Heart left ventricle (tissue), 13 donors: Measurements from ENCODE around the gene MYBPC2.
"Not testable (repeated sequence)": the region's sequence is repeated elsewhere in the genome, so short reads cannot be mapped to it uniquely, and the experiment has no call there.

ENCODE experiments used
- POLR2A ChIP-seq, 2 donors: fragments of 450-650 bp; IDR thresholded peaks; one replicate each; pipeline ENCODE4 v1.6.1; 2017; ENCODE audit warnings: antibody characterized with exemption in 2 of 2, mild to moderate bottlenecking in 2 of 2, moderate library complexity in 2 of 2
- TF ChIP-seq, protein P1 (sequence below), 12 donors: fragments of 200-600 bp; sonication (generic) in 4 of 12; IDR thresholded peaks; one replicate each; pipeline versions ENCODE4 v1.5.0 to v1.8.0; 2018 to 2022; ENCODE audit warnings: antibody characterized with exemption in 12 of 12, mild to moderate bottlenecking in 5 of 12
- donor health status: ischemic (EF 13 %, LVEDD 7.1; RV severe dilation, severe dysfunction).
- donor health status: DM: no; HTN: yes; CAD: no.
- donor health status: DM: no; HTN: no; CAD: no.
- donor health status: ischemic (EF 25% LVEDD 6.9; RV normal size, moderate dysfunction).
- donor health status: ischemic (EF 25% LVEDD 5.7; RV mildly dilated, moderate dysfunction).
- donor health status: ischemic (EF 35%, LVEDD 5.7; RV mildly dilated, moderate dysfunction).
- donor health status: nonischemic (EF 11% LVEDD 7.7; RV severe dilation, severe dysfunction).
- donor health status: DM: yes; HTN: yes; CAD: no.
- donor health status: PGD.
- donor health status: ischemic (EF 29% LVEDD 5.4; RV normal size, mild dysfunction).
- donor health status: nonischemic (EF 23%, LVEDD 6.1; RV moderate dilation, normal function).

DNA sequence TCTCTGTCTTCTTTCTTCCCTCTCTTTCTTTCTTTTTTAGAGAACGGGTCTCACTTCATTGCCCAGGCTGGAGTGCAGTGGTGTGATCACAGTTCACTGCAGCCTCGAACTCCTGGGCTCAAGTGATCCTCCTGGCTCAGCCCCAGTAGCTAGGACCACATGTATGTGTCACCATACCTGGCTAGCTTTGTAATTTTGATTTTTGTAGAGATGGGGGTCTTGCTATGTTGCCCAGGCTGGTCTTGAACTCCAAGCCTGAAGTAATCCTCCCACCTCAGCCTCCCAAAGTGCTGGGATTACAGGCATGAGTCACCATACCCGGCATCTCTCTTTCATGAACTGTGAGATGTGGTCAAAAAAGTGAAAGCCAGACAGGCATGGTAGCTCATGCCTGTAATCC, 40.6 kb downstream of the MYBPC2 start:
- TF ChIP-seq, protein P1, sequence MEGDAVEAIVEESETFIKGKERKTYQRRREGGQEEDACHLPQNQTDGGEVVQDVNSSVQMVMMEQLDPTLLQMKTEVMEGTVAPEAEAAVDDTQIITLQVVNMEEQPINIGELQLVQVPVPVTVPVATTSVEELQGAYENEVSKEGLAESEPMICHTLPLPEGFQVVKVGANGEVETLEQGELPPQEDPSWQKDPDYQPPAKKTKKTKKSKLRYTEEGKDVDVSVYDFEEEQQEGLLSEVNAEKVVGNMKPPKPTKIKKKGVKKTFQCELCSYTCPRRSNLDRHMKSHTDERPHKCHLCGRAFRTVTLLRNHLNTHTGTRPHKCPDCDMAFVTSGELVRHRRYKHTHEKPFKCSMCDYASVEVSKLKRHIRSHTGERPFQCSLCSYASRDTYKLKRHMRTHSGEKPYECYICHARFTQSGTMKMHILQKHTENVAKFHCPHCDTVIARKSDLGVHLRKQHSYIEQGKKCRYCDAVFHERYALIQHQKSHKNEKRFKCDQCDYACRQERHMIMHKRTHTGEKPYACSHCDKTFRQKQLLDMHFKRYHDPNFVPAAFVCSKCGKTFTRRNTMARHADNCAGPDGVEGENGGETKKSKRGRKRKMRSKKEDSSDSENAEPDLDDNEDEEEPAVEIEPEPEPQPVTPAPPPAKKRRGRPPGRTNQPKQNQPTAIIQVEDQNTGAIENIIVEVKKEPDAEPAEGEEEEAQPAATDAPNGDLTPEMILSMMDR (IDR thresholded peaks at IDR 0.05) = not testable (repeated sequence)
- TF ChIP-seq POLR2A (IDR thresholded peaks at IDR 0.05) = not testable (repeated sequence)
